Measurements from ENCODE around the gene MRPL36.

- no peak for TF ChIP-seq CTCF (conservative IDR thresholded peaks at IDR 0.05; ENCODE audit: low read depth, low read length)
- TF ChIP-seq EZH2 (IDR thresholded peaks at IDR 0.05; ENCODE audit: low read length, unreplicated experiment), result no peak
Measured at GRCh38 chr5:1762121-1762882, 37.3 kb downstream of the MRPL36 start.
